ENCODE measurements around the gene TPPP2.

The TPPP2 gene

DNA sequence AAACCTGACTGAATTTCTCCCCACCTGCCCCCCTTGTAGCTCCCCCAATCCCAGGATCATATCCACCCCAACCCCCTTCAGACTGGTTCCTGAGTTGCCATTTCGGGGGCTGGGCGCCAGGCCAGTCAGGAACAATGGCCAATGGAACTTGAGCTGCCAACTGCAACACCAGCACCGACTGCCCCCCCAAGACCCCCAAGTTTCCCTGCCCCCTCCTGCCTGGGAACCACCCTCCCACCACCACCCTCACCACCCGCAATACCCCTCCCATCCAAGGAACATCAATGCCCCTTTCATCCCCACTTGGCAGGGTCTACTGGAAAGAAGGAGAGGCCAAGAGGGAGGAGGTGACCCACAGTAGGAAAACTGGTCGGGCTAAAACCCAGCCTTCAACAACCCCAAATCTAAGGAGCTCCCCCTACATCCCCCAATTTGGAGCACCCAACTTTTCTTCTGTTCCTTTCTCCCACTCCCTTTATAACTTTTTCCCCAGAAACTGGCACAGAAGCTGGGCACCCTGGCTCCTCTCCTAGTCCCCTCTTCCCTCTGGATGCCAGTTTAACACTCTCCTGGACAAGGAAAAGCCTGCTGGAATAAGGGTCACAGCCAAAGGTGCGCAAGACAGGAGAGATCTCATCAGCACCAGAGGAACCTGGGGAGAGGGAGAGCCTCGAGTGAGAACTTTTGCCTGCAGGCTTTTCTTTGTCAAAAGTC is 3.6 kb upstream of the TPPP2 start:
- peak overlapping the region; percentile 96 to 97 for H3K27ac ChIP-seq
- peaks cover 5 to 11% (median 8%) of the 10 kb centered on the region in 3 donors for H3K36me3 ChIP-seq
- intact Hi-C loops (cut with DNase I; ENCODE audit: low total_unique reads) = no loop called here
- peaks cover 6 to 47% (median 33%) of the 10 kb centered on the region in 4 donors for H3K4me1 ChIP-seq
- DNase-seq = no peak
- H3K27me3 ChIP-seq = no peaks in the 10 kb centered on the region
- H3K9me3 ChIP-seq = no peaks in the 10 kb centered on the region
- H3K4me3 ChIP-seq = peak overlapping the region; percentile 86 to 96
- TF ChIP-seq, protein P1, sequence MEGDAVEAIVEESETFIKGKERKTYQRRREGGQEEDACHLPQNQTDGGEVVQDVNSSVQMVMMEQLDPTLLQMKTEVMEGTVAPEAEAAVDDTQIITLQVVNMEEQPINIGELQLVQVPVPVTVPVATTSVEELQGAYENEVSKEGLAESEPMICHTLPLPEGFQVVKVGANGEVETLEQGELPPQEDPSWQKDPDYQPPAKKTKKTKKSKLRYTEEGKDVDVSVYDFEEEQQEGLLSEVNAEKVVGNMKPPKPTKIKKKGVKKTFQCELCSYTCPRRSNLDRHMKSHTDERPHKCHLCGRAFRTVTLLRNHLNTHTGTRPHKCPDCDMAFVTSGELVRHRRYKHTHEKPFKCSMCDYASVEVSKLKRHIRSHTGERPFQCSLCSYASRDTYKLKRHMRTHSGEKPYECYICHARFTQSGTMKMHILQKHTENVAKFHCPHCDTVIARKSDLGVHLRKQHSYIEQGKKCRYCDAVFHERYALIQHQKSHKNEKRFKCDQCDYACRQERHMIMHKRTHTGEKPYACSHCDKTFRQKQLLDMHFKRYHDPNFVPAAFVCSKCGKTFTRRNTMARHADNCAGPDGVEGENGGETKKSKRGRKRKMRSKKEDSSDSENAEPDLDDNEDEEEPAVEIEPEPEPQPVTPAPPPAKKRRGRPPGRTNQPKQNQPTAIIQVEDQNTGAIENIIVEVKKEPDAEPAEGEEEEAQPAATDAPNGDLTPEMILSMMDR (IDR thresholded peaks at IDR 0.05) = no peak

DNA sequence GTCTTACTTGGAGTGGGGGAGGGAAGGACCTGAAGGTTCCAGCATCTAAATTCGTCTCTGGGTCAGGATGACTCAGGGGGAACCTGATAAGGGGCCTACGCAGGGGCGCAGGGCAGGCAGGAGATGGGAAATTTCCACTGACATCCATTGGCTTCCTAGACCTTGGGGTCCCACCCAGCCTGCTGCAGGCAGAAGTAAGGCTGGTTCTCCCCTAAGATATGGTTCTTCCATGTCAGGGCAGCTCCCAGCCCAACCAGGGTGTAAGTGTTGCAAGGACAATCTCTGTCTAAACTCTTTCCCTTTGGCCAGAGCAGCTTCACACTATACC is 3.1 kb upstream of the TPPP2 start:
- DNase-seq = no peak
- intact Hi-C loops (cut with DNase I; ENCODE audit: low total_unique reads) = no loop called here
- TF ChIP-seq, protein P1 (IDR thresholded peaks at IDR 0.05) = no peak
- H3K4me3 ChIP-seq = no peak overlapping the region
- H3K27ac ChIP-seq = peak overlapping the region; percentile 96 to 97
- H3K27me3 ChIP-seq = no peaks in the 10 kb centered on the region
- no peaks in the 10 kb centered on the region for H3K9me3 ChIP-seq
- peaks cover 0 to 6% (median 3%) of the 10 kb centered on the region in 3 donors for H3K36me3 ChIP-seq
- H3K4me1 ChIP-seq = peaks cover 6 to 45% (median 33%) of the 10 kb centered on the region in 4 donors

DNA sequence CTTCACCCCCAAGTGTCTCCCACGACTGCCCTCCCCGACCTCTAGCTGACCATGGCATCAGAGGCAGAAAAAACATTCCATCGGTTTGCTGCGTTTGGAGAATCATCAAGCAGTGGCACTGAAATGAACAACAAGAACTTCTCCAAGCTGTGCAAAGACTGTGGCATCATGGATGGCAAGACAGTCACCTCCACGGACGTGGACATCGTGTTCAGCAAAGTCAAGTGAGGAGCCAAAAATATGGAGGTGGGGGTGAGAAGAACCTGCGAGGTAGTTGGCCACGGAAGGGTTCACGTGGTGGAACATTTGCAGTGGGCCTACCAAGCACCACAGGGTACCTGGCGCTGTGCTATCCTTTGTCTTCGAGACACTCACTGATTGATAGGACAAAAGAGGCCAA is 514 bp downstream of the TPPP2 start:
- Histone ChIP-seq H3K4me1 (peaks cover 6 to 19% (median 16%) of the 10 kb centered on the region in 4 donors), H3K4me3 (no peak overlapping the region), H3K9me3 (no peaks in the 10 kb centered on the region), H3K36me3 (no peaks in the 10 kb centered on the region), H3K27me3 (no peaks in the 10 kb centered on the region), H3K27ac (no peak overlapping the region)
- no peak for DNase-seq
- intact Hi-C loops (cut with DNase I; ENCODE audit: low total_unique reads) = no loop called here
- TF ChIP-seq, protein P1 (IDR thresholded peaks at IDR 0.05) = no peak

DNA sequence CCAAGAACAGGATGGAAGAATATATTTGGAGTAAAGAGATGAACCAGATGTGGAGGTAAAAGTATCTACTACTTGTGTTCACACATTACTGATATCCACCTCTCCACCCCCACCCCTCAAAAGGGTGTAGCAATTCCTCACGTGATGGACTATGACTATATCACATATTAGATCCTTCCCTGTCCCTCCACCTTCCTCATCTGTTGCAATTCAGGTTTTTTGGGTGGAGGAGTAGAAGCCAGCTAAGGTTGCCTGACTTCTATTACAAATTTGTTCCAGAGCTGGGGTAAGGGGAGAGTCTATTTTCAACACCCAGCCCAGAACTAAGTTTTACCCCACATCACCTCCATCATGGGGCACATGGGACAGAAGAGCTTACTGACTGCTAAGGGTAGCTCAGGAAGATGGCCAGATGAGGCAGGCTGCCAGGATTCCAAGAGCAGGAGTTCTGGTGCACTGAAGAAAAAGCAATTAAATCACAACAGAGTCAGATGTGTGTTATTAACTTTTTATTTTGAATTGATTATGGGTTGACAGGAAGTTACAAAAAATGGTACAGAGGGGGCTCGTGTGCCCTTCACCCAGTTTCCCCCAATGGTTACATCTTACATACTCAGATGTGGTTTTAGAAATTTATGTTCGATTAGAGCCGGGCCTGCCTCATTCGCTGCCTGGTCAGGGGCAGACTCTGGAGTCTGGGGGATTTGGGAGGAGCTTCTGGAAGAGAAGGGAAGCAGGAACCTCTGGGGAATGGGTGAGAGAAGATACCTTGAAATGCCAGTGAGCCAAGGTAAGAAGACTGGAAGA is 2.5 kb downstream of the TPPP2 start:
- Histone ChIP-seq H3K9me3 (no peaks in the 10 kb centered on the region), H3K4me3 (no peak overlapping the region), H3K36me3 (no peaks in the 10 kb centered on the region), H3K27me3 (no peaks in the 10 kb centered on the region), H3K4me1 (no peaks in the 10 kb centered on the region), H3K27ac (no peak overlapping the region)
- TF ChIP-seq, protein P1 (IDR thresholded peaks at IDR 0.05) = no peak
- DNase-seq = no peak
- intact Hi-C loops (cut with DNase I; ENCODE audit: low total_unique reads) = no loop called here

DNA sequence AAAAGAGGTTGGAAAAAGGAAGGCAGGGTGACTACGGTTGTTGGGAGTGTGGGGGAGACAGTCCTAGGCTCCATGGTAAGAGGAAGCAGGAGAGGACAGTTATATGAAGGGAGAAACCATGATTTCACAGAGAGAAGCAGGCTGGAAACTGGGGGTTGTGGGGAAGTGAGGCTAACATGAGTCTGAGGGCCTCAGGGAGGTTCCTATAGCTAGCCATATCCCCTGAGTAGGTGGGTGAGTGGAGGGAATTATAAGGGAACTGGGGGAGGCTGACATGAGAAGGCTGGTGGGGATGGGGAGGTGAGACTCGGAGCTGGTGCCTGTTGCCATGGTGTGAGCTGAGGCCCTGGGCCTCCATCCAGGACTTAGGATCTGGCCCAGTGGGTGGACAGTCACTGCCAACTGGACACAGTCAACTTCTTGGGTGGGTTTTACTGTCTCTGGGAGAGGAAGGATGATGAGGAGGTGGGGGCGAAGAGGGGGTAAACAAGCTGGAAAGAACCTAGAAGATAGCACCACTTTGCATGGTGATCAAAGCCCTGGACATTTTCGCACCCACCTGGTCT is 3.2 kb downstream of the TPPP2 start:
- no peaks in the 10 kb centered on the region for H3K27me3 ChIP-seq
- no peaks in the 10 kb centered on the region for H3K36me3 ChIP-seq
- no peak overlapping the region for H3K27ac ChIP-seq
- no peak overlapping the region for H3K4me3 ChIP-seq
- TF ChIP-seq, protein P1 (IDR thresholded peaks at IDR 0.05) = no peak
- no peaks in the 10 kb centered on the region for H3K9me3 ChIP-seq
- peaks cover 0 to 4% (median 2%) of the 10 kb centered on the region in 4 donors for H3K4me1 ChIP-seq
- DNase-seq = no peak
- intact Hi-C loops (cut with DNase I; ENCODE audit: low total_unique reads) = no loop called here

Measured in tibial artery (tissue), 4 donors.